ENCODE measurements around the gene GRK6. TPM values are rescaled to one million over a fixed set of nuclear protein-coding genes. Genes with fewer than 3 reads are reported as not detected.

Gene GRK6
- total and polyA plus RNA-seq, 9 of the 15 experiments (the other 6 are each of a cell fraction or from before 2014, with no cell fraction given): 0.63 to 122 (median 44.5) TPM

DNA sequence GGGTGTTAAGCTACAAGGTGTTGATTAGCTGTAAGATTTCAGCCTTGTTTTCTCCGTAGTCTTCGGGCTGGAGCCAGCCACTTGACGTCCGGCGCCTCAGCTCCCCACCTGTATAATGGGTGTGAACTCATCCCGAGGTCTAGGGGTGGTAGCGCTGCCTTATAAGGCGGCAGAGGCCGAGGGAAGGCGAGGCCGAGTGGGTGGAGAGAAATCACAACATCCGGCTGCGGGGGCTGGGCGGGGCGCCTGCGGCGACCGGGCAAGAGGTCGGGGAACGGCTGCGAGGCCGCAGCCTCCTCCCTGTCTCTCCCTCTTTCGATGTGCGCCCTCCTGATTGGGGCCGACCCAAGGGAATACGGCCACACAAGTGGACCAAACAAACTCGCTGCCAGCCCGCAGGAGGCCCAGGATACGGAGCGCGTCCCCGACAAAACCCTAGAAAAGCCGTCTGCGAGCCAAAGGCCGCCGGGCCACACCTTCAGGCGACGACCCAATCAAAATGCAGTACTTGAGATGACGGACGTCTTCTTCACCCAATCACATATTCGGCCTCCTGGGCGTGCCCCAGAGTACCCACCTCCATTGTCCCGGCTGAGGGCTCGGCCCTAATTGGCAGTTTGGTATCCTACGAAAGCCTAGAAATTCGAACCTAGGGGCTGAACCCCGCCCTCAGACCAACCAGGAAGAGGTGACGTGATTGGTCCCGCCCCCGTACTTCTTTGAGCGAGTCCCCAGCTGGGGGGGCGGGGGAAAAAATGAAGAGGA is 493 bp upstream of the GRK6 start (continued):
- TF ChIP-seq RBM25 (IDR thresholded peaks at IDR 0.05; ENCODE audit: low read depth, low read length, severe bottlenecking) (peak; percentile 89), TBL1XR1 (IDR thresholded peaks at IDR 0.05; ENCODE audit: low read length in 2 of 2) (no peak), RBM17 (IDR thresholded peaks at IDR 0.05; ENCODE audit: borderline replicate concordance, low read depth, low read length) (no peak), ZNF696 (CRISPR knock-in tag; conservative IDR thresholded peaks at IDR 0.05) (no peak), GABPA (tag; conservative IDR thresholded peaks at IDR 0.05; ENCODE audit: low read depth) (peak; percentile 89), KLF16 (IDR thresholded peaks at IDR 0.05) (peak; percentile 31; the same call in 1 of the 2 replicates), EZH2 (IDR thresholded peaks at IDR 0.05; ENCODE audit: borderline replicate concordance, low read depth, low read length) (no peak), EGR1 (conservative IDR thresholded peaks at IDR 0.05) (peak; percentile 96), STAG1 (CRISPR knock-in tag; IDR thresholded peaks at IDR 0.05; ENCODE audit: borderline replicate concordance) (no peak), ASH1L (IDR thresholded peaks at IDR 0.05; ENCODE audit: borderline replicate concordance, low read depth, partially characterized antibody) (peak; percentile 89), BRF1 (IDR thresholded peaks at IDR 0.05; ENCODE audit: borderline replicate concordance, extremely low read depth, insufficient read length) (no peak), KLF1 (tag; IDR thresholded peaks at IDR 0.05) (peak; percentile 97), MEF2A (IDR thresholded peaks at IDR 0.05; ENCODE audit: control insufficient read depth, low read depth, low read length) (no peak), MYNN (IDR thresholded peaks at IDR 0.05) (no peak; the same call in 1 of the 2 replicates), MYNN (CRISPR knock-in tag; IDR thresholded peaks at IDR 0.05) (no peak), POLR2AphosphoS2 (IDR thresholded peaks at IDR 0.05; ENCODE audit: low read length) (no peak)
- TF ChIP-seq, protein P1, sequence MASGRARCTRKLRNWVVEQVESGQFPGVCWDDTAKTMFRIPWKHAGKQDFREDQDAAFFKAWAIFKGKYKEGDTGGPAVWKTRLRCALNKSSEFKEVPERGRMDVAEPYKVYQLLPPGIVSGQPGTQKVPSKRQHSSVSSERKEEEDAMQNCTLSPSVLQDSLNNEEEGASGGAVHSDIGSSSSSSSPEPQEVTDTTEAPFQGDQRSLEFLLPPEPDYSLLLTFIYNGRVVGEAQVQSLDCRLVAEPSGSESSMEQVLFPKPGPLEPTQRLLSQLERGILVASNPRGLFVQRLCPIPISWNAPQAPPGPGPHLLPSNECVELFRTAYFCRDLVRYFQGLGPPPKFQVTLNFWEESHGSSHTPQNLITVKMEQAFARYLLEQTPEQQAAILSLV (tag; IDR thresholded peaks at IDR 0.05): 0 out of 2 replicates have a peak, but pooled peaks have one; percentile 33
- TF ChIP-seq, protein P2, sequence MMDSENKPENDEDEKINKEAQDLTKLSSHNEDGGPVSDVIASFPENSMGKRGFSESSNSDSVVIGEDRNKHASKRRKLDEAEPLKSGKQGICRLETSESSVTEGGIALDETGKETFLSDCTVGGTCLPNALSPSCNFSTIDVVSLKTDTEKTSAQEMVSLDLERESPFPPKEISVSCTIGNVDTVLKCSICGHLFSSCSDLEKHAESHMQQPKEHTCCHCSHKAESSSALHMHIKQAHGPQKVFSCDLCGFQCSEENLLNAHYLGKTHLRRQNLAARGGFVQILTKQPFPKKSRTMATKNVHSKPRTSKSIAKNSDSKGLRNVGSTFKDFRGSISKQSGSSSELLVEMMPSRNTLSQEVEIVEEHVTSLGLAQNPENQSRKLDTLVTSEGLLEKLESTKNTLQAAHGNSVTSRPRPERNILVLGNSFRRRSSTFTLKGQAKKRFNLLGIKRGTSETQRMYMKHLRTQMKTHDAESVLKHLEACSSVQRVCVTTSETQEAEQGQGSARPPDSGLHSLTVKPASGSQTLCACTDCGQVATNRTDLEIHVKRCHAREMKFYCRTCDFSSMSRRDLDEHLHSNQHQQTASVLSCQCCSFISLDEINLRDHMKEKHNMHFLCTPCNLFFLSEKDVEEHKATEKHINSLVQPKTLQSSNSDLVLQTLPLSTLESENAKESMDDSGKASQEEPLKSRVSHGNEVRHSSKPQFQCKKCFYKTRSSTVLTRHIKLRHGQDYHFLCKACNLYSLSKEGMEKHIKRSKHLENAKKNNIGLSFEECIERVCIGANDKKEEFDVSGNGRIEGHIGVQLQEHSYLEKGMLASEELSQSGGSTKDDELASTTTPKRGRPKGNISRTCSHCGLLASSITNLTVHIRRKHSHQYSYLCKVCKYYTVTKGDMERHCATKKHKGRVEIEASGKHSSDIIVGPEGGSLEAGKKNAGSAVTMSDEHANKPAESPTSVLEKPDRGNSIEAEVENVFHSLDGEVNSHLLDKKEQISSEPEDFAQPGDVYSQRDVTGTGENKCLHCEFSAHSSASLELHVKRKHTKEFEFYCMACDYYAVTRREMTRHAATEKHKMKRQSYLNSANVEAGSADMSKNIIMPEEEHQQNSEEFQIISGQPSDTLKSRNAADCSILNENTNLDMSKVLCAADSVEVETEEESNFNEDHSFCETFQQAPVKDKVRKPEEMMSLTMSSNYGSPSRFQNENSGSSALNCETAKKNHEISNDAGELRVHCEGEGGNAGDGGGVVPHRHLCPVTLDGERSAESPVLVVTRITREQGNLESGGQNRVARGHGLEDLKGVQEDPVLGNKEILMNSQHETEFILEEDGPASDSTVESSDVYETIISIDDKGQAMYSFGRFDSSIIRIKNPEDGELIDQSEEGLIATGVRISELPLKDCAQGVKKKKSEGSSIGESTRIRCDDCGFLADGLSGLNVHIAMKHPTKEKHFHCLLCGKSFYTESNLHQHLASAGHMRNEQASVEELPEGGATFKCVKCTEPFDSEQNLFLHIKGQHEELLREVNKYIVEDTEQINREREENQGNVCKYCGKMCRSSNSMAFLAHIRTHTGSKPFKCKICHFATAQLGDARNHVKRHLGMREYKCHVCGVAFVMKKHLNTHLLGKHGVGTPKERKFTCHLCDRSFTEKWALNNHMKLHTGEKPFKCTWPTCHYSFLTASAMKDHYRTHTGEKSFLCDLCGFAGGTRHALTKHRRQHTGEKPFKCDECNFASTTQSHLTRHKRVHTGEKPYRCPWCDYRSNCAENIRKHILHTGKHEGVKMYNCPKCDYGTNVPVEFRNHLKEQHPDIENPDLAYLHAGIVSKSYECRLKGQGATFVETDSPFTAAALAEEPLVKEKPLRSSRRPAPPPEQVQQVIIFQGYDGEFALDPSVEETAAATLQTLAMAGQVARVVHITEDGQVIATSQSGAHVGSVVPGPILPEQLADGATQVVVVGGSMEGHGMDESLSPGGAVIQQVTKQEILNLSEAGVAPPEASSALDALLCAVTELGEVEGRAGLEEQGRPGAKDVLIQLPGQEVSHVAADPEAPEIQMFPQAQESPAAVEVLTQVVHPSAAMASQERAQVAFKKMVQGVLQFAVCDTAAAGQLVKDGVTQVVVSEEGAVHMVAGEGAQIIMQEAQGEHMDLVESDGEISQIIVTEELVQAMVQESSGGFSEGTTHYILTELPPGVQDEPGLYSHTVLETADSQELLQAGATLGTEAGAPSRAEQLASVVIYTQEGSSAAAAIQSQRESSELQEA (IDR thresholded peaks at IDR 0.05; ENCODE audit: low read depth): no peak; the same call in 1 of the 2 replicates
- TF ChIP-seq, protein P3, sequence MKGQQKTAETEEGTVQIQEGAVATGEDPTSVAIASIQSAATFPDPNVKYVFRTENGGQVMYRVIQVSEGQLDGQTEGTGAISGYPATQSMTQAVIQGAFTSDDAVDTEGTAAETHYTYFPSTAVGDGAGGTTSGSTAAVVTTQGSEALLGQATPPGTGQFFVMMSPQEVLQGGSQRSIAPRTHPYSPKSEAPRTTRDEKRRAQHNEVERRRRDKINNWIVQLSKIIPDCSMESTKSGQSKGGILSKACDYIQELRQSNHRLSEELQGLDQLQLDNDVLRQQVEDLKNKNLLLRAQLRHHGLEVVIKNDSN (CRISPR knock-in tag; IDR thresholded peaks at IDR 0.05): no peak; the same call in 1 of the 2 replicates

Data from K562 (cell line).